ENCODE measurements around the gene ZNF746. TPM values are rescaled to one million over a fixed set of nuclear protein-coding genes. Genes with fewer than 3 reads are reported as not detected.

Gene ZNF746
- total and polyA plus RNA-seq, 9 of the 15 experiments (the other 6 are each of a cell fraction or from before 2014, with no cell fraction given), result 1.7 to 31.6 (median 13.3) TPM

GRCh38 chr7:149505551-149505950 lies 7.9 kb upstream of the ZNF746 start (continued):
- TF ChIP-seq CUX1 (CRISPR knock-in tag; IDR thresholded peaks at IDR 0.05), result no peak
- peak; percentile 90 for TF ChIP-seq ZFP1 (CRISPR knock-in tag; IDR thresholded peaks at IDR 0.05)
- no peak for TF ChIP-seq CTBP1 (IDR thresholded peaks at IDR 0.05; ENCODE audit: borderline replicate concordance)
- 0 out of 4 replicates have a peak, but pooled peaks of 1 of the 2 experiments have one; percentile 34 for TF ChIP-seq TRIM24 (IDR thresholded peaks at IDR 0.05)
- TF ChIP-seq ATF2 (CRISPR knock-in tag; IDR thresholded peaks at IDR 0.05), result no peak
- TF ChIP-seq ZNF449 (CRISPR knock-in tag; IDR thresholded peaks at IDR 0.05), result no peak
- no peak for TF ChIP-seq POU5F1 (IDR thresholded peaks at IDR 0.05; ENCODE audit: borderline replicate concordance, low read depth, low read length, partially characterized antibody)
- no peak for TF ChIP-seq HNRNPLL (IDR thresholded peaks at IDR 0.05; ENCODE audit: low read depth, low read length, poor library complexity, severe bottlenecking)
- peak; percentile 43 for TF ChIP-seq ZNF280A (IDR thresholded peaks at IDR 0.05; ENCODE audit: low read depth, partially characterized antibody)
- TF ChIP-seq CBX3 (IDR thresholded peaks at IDR 0.05; ENCODE audit: borderline replicate concordance in 1 of 2, low read length in 2 of 2), result peak in 1 of 2 experiments; percentile 54; a peak in 1 of 3 replicates
- TF ChIP-seq ZNF551 (CRISPR knock-in tag; IDR thresholded peaks at IDR 0.05), result no peak
- no peak for TF ChIP-seq NCOR1 (IDR thresholded peaks at IDR 0.05)

Data from K562 (cell line).